Measurements from ENCODE around the gene FABP3. TPM values are rescaled to one million over a fixed set of nuclear protein-coding genes. Genes with fewer than 3 reads are reported as not detected.

FABP3 gene
- total RNA-seq, 6 donors from 2014 or later, result 4.2 to 98.9 (median 27.2) TPM

GRCh38 chr1:31326461-31326860 lies 46.4 kb downstream of the FABP3 start:
- TF ChIP-seq POLR2A (IDR thresholded peaks at IDR 0.05) (no peak), POLR2AphosphoS5 (IDR thresholded peaks at IDR 0.05) (no peak), EP300 (IDR thresholded peaks at IDR 0.05) (no peak), CTCF (IDR thresholded peaks at IDR 0.05) (no peak)
- no peak overlapping the region for H3K27ac ChIP-seq
- H3K27me3 ChIP-seq, result no peaks in the 10 kb centered on the region
- WGBS, 2 donors, result 83 to 94% methylated on average over 1 of the region's 1 CpG
- DNase-seq (no peak), ATAC-seq (ENCODE audit: low FRiP score in 2 of 2) (no peak)
- no peak overlapping the region for H3K4me3 ChIP-seq
- no peaks in the 10 kb centered on the region for H3K9me3 ChIP-seq
- peaks cover 0 to 14% (median 5%) of the 10 kb centered on the region in 4 donors for H3K36me3 ChIP-seq
- no peaks in the 10 kb centered on the region for H3K4me1 ChIP-seq

GRCh38 chr1:31324992-31325391 lies 47.9 kb downstream of the FABP3 start:
- DNase-seq, result no peak
- Histone ChIP-seq H3K27ac (no peak overlapping the region), H3K4me1 (no peaks in the 10 kb centered on the region), H3K9me3 (no peaks in the 10 kb centered on the region), H3K27me3 (no peaks in the 10 kb centered on the region), H3K36me3 (peaks cover 0 to 26% (median 8%) of the 10 kb centered on the region in 4 donors), H3K4me3 (no peak overlapping the region)
- 93 to 100% methylated on average over 1 to 3 of the region's 3 CpGs for WGBS, 2 donors
- TF ChIP-seq CTCF (IDR thresholded peaks at IDR 0.05), result no peak
- no peak for TF ChIP-seq POLR2A (IDR thresholded peaks at IDR 0.05)
- TF ChIP-seq EP300 (IDR thresholded peaks at IDR 0.05), result no peak
- ATAC-seq (ENCODE audit: low FRiP score in 2 of 2), result no peak

- Histone ChIP-seq H3K36me3 (peaks cover 0 to 34% (median 12%) of the 10 kb centered on the region in 4 donors), H3K27me3 (no peaks in the 10 kb centered on the region), H3K4me1 (no peaks in the 10 kb centered on the region), H3K27ac (no peak overlapping the region), H3K9me3 (no peaks in the 10 kb centered on the region), H3K4me3 (no peak overlapping the region)
- no peak for TF ChIP-seq POLR2A (IDR thresholded peaks at IDR 0.05)
- TF ChIP-seq EP300 (IDR thresholded peaks at IDR 0.05), result no peak
- TF ChIP-seq CTCF (IDR thresholded peaks at IDR 0.05), result no peak
- no peak for TF ChIP-seq POLR2AphosphoS5 (IDR thresholded peaks at IDR 0.05)
- ATAC-seq (ENCODE audit: low FRiP score in 2 of 2) (no peak), DNase-seq (peak in 1 of 2 donors; percentile 40)
- 95 to 100% methylated on average over 3 to 4 of the region's 4 CpGs for WGBS, 2 donors
Observed at GRCh38 chr1:31324093-31324492, 48.8 kb downstream of the FABP3 start.

GRCh38 chr1:31318146-31318545 lies 54.7 kb downstream of the FABP3 start:
- no peak for ATAC-seq (ENCODE audit: low FRiP score in 2 of 2)
- Histone ChIP-seq H3K9me3 (no peaks in the 10 kb centered on the region), H3K4me3 (no peak overlapping the region), H3K4me1 (no peaks in the 10 kb centered on the region), H3K27me3 (no peaks in the 10 kb centered on the region), H3K36me3 (peaks cover 4 to 76% (median 25%) of the 10 kb centered on the region in 4 donors), H3K27ac (no peak overlapping the region)
- 76 to 81% methylated on average over 1 of the region's 1 CpG for WGBS, 2 donors
- no peak for TF ChIP-seq POLR2AphosphoS5 (IDR thresholded peaks at IDR 0.05)
- TF ChIP-seq POLR2A (IDR thresholded peaks at IDR 0.05), result no peak
- TF ChIP-seq CTCF (IDR thresholded peaks at IDR 0.05), result no peak
- no peak for TF ChIP-seq EP300 (IDR thresholded peaks at IDR 0.05)
- DNase-seq, result no peak

- Histone ChIP-seq H3K27me3 (no peaks in the 10 kb centered on the region), H3K4me1 (no peaks in the 10 kb centered on the region), H3K36me3 (peaks cover 4 to 92% (median 29%) of the 10 kb centered on the region in 4 donors), H3K27ac (no peak overlapping the region), H3K4me3 (no peak overlapping the region), H3K9me3 (no peaks in the 10 kb centered on the region)
- WGBS, 2 donors, result 95 to 97% methylated on average over 3 of the region's 3 CpGs
- DNase-seq, result no peak
- TF ChIP-seq POLR2A (IDR thresholded peaks at IDR 0.05), result no peak
- no peak for TF ChIP-seq CTCF (IDR thresholded peaks at IDR 0.05)
- TF ChIP-seq POLR2AphosphoS5 (IDR thresholded peaks at IDR 0.05), result no peak
- no peak for TF ChIP-seq EP300 (IDR thresholded peaks at IDR 0.05)
- ATAC-seq (ENCODE audit: low FRiP score in 2 of 2), result no peak
Observed at GRCh38 chr1:31315902-31316301, 57.0 kb downstream of the FABP3 start.
